GM23338 (cell line): ENCODE measurements around the gene DKK2.

Experiments
- CREB1 ChIP-seq: fragments of 250-450 bp; sonication (Bioruptor Pico); IDR thresholded peaks from 2 replicates; pipeline ENCODE4 v1.5.0; 2020; ENCODE audit warnings: low read depth, mild to moderate bottlenecking, moderate library complexity
- EZH2 ChIP-seq: fragments of 200-600 bp; sonication (generic); IDR thresholded peaks from one replicate; pipeline ENCODE4 v1.8.0; 2017; ENCODE audit warnings: antibody characterized with exemption, mild to moderate bottlenecking, low read depth; ENCODE audit not compliant: unreplicated experiment
- EZH2phosphoT487 ChIP-seq: fragments of 200-600 bp; sonication (generic); IDR thresholded peaks from one replicate; pipeline ENCODE4 v1.8.1; 2018; ENCODE audit warnings: antibody characterized with exemption; ENCODE audit not compliant: unreplicated experiment
- JUNB ChIP-seq: IDR thresholded peaks from one replicate; pipeline ENCODE4 v1.6.1; 2016; ENCODE audit warnings: antibody characterized with exemption; ENCODE audit not compliant: unreplicated experiment
- NANOG ChIP-seq: IDR thresholded peaks from 2 replicates; pipeline ENCODE4 v1.6.1; 2016; ENCODE audit warnings: antibody characterized with exemption, borderline replicate concordance
- POLR2AphosphoS5 ChIP-seq: IDR thresholded peaks from 2 replicates; pipeline ENCODE4 v1.6.1; 2016; ENCODE audit warnings: antibody characterized with exemption, low read depth
- STAT1 ChIP-seq: IDR thresholded peaks from one replicate; pipeline ENCODE4 v1.6.1; 2016; ENCODE audit warnings: antibody characterized with exemption; ENCODE audit not compliant: unreplicated experiment
- ZNF114 ChIP-seq: fragments of 250-450 bp; sonication (Bioruptor Pico); IDR thresholded peaks from 2 replicates; pipeline ENCODE4 v1.5.0; 2020; ENCODE audit warnings: mild to moderate bottlenecking, moderate library complexity
- ZNF331 ChIP-seq: fragments of 250-450 bp; sonication (Bioruptor Pico); IDR thresholded peaks from 2 replicates; pipeline ENCODE4 v1.5.0; 2020; ENCODE audit warnings: low read depth, mild to moderate bottlenecking, moderate library complexity
- TF ChIP-seq, protein P1 (sequence below), 2 experiments: fragments of 200-600 bp in 1 of 2; sonication (generic) in 1 of 2; conservative IDR thresholded peaks; 2 replicates each; pipeline versions ENCODE4 v1.5.1 to v1.6.1; 2016 to 2017; ENCODE audit warnings: antibody characterized with exemption in 2 of 2, low read depth in 2 of 2, mild to moderate bottlenecking in 2 of 2, moderate library complexity in 1 of 2
- TF ChIP-seq, protein P2 (sequence below): IDR thresholded peaks from 2 replicates; pipeline ENCODE4 v1.6.1; 2016; ENCODE audit warnings: antibody characterized with exemption
- TF ChIP-seq, protein P3 (sequence below): IDR thresholded peaks from one replicate; pipeline ENCODE4 v1.6.1; 2018; ENCODE audit warnings: antibody characterized with exemption; ENCODE audit not compliant: unreplicated experiment
- TF ChIP-seq, protein P4 (sequence below): fragments of 250-450 bp; sonication (Bioruptor Pico); IDR thresholded peaks from 2 replicates; pipeline ENCODE4 v1.5.0; 2020; ENCODE audit warnings: mild to moderate bottlenecking, moderate library complexity

DNA sequence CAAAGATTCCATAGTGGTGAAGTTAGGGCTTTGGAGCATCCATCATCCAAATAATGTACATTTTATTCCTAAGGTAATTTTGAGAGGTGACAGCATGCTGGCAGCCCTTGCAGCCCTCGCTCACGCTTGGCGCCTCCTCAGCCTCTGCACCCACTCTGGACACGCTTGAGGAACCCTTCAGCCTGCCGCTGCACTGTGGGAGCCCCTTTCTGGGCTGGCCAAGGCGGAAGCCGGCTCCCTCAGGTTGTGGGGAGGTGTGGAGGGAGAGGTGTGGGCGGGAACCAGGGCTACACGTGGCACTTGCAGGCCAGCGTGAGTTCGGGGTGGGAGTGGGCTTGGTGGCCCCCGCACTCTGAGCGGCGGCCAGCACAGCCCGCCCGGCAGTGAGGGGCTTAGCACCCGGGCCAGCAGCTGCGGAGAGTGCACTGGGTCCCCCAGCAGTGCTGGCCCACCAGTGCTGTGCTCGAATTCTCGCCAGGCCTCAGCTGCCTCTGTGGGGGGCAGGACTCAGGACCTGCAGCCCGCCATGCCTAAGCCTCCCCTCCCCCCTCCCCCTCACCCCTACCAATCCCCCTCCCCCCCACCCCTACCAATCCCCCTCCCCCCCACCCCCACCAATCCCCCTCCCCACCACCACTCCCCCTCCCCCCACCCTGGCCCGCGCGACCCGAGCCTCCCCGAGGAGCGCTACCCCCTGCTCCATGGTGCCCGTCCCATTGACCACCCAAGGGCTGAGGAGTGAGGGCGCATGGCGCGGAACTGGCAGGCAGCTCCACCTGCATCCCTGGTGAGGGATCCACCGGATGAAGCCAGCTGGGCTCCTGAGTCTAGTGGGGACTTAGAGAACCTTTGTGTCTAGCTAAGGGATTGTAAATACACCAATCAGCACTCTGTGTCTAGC, 37.0 kb upstream of the DKK2 start:
- TF ChIP-seq, protein P1, sequence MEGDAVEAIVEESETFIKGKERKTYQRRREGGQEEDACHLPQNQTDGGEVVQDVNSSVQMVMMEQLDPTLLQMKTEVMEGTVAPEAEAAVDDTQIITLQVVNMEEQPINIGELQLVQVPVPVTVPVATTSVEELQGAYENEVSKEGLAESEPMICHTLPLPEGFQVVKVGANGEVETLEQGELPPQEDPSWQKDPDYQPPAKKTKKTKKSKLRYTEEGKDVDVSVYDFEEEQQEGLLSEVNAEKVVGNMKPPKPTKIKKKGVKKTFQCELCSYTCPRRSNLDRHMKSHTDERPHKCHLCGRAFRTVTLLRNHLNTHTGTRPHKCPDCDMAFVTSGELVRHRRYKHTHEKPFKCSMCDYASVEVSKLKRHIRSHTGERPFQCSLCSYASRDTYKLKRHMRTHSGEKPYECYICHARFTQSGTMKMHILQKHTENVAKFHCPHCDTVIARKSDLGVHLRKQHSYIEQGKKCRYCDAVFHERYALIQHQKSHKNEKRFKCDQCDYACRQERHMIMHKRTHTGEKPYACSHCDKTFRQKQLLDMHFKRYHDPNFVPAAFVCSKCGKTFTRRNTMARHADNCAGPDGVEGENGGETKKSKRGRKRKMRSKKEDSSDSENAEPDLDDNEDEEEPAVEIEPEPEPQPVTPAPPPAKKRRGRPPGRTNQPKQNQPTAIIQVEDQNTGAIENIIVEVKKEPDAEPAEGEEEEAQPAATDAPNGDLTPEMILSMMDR (conservative IDR thresholded peaks at IDR 0.05; ENCODE audit: low read depth in 2 of 2): no peak
- no peak for TF ChIP-seq EZH2
- no peak for TF ChIP-seq JUNB
- TF ChIP-seq EZH2phosphoT487: no peak
- TF ChIP-seq POLR2AphosphoS5: no peak
- TF ChIP-seq, protein P2, sequence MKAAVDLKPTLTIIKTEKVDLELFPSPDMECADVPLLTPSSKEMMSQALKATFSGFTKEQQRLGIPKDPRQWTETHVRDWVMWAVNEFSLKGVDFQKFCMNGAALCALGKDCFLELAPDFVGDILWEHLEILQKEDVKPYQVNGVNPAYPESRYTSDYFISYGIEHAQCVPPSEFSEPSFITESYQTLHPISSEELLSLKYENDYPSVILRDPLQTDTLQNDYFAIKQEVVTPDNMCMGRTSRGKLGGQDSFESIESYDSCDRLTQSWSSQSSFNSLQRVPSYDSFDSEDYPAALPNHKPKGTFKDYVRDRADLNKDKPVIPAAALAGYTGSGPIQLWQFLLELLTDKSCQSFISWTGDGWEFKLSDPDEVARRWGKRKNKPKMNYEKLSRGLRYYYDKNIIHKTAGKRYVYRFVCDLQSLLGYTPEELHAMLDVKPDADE: no peak
- no peak for TF ChIP-seq NANOG
- TF ChIP-seq, protein P3, sequence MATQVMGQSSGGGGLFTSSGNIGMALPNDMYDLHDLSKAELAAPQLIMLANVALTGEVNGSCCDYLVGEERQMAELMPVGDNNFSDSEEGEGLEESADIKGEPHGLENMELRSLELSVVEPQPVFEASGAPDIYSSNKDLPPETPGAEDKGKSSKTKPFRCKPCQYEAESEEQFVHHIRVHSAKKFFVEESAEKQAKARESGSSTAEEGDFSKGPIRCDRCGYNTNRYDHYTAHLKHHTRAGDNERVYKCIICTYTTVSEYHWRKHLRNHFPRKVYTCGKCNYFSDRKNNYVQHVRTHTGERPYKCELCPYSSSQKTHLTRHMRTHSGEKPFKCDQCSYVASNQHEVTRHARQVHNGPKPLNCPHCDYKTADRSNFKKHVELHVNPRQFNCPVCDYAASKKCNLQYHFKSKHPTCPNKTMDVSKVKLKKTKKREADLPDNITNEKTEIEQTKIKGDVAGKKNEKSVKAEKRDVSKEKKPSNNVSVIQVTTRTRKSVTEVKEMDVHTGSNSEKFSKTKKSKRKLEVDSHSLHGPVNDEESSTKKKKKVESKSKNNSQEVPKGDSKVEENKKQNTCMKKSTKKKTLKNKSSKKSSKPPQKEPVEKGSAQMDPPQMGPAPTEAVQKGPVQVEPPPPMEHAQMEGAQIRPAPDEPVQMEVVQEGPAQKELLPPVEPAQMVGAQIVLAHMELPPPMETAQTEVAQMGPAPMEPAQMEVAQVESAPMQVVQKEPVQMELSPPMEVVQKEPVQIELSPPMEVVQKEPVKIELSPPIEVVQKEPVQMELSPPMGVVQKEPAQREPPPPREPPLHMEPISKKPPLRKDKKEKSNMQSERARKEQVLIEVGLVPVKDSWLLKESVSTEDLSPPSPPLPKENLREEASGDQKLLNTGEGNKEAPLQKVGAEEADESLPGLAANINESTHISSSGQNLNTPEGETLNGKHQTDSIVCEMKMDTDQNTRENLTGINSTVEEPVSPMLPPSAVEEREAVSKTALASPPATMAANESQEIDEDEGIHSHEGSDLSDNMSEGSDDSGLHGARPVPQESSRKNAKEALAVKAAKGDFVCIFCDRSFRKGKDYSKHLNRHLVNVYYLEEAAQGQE: no peak
- no peak for TF ChIP-seq CREB1
- TF ChIP-seq, protein P4, sequence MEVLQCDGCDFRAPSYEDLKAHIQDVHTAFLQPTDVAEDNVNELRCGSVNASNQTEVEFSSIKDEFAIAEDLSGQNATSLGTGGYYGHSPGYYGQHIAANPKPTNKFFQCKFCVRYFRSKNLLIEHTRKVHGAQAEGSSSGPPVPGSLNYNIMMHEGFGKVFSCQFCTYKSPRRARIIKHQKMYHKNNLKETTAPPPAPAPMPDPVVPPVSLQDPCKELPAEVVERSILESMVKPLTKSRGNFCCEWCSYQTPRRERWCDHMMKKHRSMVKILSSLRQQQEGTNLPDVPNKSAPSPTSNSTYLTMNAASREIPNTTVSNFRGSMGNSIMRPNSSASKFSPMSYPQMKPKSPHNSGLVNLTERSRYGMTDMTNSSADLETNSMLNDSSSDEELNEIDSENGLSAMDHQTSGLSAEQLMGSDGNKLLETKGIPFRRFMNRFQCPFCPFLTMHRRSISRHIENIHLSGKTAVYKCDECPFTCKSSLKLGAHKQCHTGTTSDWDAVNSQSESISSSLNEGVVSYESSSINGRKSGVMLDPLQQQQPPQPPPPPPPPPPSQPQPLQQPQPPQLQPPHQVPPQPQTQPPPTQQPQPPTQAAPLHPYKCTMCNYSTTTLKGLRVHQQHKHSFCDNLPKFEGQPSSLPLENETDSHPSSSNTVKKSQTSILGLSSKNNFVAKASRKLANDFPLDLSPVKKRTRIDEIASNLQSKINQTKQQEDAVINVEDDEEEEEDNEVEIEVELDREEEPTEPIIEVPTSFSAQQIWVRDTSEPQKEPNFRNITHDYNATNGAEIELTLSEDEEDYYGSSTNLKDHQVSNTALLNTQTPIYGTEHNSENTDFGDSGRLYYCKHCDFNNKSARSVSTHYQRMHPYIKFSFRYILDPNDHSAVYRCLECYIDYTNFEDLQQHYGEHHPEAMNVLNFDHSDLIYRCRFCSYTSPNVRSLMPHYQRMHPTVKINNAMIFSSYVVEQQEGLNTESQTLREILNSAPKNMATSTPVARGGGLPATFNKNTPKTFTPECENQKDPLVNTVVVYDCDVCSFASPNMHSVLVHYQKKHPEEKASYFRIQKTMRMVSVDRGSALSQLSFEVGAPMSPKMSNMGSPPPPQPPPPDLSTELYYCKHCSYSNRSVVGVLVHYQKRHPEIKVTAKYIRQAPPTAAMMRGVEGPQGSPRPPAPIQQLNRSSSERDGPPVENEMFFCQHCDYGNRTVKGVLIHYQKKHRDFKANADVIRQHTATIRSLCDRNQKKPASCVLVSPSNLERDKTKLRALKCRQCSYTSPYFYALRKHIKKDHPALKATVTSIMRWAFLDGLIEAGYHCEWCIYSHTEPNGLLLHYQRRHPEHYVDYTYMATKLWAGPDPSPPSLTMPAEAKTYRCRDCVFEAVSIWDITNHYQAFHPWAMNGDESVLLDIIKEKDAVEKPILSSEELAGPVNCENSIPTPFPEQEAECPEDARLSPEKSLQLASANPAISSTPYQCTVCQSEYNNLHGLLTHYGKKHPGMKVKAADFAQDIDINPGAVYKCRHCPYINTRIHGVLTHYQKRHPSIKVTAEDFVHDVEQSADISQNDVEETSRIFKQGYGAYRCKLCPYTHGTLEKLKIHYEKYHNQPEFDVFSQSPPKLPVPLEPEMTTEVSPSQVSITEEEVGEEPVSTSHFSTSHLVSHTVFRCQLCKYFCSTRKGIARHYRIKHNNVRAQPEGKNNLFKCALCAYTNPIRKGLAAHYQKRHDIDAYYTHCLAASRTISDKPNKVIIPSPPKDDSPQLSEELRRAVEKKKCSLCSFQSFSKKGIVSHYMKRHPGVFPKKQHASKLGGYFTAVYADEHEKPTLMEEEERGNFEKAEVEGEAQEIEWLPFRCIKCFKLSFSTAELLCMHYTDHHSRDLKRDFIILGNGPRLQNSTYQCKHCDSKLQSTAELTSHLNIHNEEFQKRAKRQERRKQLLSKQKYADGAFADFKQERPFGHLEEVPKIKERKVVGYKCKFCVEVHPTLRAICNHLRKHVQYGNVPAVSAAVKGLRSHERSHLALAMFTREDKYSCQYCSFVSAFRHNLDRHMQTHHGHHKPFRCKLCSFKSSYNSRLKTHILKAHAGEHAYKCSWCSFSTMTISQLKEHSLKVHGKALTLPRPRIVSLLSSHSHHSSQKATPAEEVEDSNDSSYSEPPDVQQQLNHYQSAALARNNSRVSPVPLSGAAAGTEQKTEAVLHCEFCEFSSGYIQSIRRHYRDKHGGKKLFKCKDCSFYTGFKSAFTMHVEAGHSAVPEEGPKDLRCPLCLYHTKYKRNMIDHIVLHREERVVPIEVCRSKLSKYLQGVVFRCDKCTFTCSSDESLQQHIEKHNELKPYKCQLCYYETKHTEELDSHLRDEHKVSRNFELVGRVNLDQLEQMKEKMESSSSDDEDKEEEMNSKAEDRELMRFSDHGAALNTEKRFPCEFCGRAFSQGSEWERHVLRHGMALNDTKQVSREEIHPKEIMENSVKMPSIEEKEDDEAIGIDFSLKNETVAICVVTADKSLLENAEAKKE: no peak
- no peak for TF ChIP-seq ZNF331 (CRISPR knock-in tag)
- TF ChIP-seq ZNF114 (CRISPR knock-in tag): no peak
- TF ChIP-seq STAT1: no peak
